ENCODE results near the gene CELF4.

- TF ChIP-seq POLR2AphosphoS5 (IDR thresholded peaks at IDR 0.05), result no peak
- TF ChIP-seq, protein P1, sequence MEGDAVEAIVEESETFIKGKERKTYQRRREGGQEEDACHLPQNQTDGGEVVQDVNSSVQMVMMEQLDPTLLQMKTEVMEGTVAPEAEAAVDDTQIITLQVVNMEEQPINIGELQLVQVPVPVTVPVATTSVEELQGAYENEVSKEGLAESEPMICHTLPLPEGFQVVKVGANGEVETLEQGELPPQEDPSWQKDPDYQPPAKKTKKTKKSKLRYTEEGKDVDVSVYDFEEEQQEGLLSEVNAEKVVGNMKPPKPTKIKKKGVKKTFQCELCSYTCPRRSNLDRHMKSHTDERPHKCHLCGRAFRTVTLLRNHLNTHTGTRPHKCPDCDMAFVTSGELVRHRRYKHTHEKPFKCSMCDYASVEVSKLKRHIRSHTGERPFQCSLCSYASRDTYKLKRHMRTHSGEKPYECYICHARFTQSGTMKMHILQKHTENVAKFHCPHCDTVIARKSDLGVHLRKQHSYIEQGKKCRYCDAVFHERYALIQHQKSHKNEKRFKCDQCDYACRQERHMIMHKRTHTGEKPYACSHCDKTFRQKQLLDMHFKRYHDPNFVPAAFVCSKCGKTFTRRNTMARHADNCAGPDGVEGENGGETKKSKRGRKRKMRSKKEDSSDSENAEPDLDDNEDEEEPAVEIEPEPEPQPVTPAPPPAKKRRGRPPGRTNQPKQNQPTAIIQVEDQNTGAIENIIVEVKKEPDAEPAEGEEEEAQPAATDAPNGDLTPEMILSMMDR (IDR thresholded peaks at IDR 0.05), result no peak
Measured at GRCh38 chr18:37502601-37503000, 63.0 kb downstream of the CELF4 start.
